ENCODE data around the gene C11orf24.

The C11orf24 gene

DNA sequence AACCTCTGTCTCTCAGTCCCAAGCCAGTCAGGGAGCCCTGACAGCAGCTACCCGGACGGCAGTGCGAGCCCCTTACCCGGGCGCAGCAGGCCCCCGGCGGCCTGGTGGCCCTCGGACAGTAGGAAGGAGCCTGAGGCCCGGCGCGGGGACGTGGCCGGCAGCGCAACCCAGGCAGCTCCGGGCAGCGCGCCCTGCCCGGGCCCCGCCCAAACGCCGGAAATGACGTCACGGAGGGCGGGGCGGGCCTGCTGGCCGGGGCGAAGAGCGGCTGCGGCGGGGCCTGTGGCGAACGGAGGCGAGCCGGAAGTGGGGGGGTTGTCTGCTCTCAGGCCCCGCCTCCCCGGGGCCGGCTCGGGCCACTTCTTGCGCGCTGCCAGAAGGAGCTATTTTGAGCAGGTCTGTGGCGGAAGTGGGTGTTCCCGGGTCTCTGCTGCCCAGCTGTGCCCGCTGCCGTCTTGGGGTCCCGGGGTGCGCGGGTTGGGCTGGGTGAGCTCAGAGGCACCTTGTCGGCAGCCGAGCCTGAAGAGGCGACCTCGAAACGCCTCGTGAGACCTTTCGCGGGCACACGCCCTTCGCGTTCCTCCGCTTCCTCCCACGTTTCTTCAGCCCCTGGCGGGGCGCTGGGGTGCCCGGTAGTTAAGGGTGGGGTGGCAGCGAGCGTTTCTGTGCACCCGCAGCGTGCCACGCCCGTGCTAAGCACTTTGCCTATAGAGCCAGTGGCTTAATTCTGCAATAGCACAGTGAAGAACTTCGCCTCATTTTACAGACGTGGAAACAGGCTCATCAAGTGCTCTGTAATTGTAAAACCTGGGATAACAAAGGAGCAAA is at the start of gene C11orf24:
TSS of gene C11orf24 (minus strand) at position 193 of the 828 bp plus-strand sequence. CDS start 8,206 bp downstream, outside the sequence.
- Histone ChIP-seq H3K36me3 (ENCODE audit: control insufficient read depth in 2 of 2, insufficient read depth in 2 of 2, low read length in 2 of 2) (peaks cover 7 to 17% of the 10 kb centered on the region in 2 donors), H3K4me1 (ENCODE audit: control insufficient read depth in 2 of 2, insufficient read depth in 2 of 2, low read length in 2 of 2) (peaks cover 25 to 29% of the 10 kb centered on the region in 2 donors), H3K9me3 (ENCODE audit: control insufficient read depth in 2 of 2, low read length in 2 of 2) (no peaks in the 10 kb centered on the region), H3K27ac (ENCODE audit: low read depth in 2 of 2, low read length in 2 of 2) (peak within 1 kb of the TSS; percentile 98 to 99), H3K27me3 (ENCODE audit: control insufficient read depth in 2 of 2, insufficient read depth in 2 of 2, low read length in 2 of 2) (no peaks in the 10 kb centered on the region), H3K9ac (ENCODE audit: low read depth in 1 of 2, low read length in 2 of 2) (peak within 1 kb of the TSS; percentile 86 to 96), H3K4me3 (ENCODE audit: low read length in 2 of 2) (peak within 1 kb of the TSS; percentile 88 to 92)

DNA sequence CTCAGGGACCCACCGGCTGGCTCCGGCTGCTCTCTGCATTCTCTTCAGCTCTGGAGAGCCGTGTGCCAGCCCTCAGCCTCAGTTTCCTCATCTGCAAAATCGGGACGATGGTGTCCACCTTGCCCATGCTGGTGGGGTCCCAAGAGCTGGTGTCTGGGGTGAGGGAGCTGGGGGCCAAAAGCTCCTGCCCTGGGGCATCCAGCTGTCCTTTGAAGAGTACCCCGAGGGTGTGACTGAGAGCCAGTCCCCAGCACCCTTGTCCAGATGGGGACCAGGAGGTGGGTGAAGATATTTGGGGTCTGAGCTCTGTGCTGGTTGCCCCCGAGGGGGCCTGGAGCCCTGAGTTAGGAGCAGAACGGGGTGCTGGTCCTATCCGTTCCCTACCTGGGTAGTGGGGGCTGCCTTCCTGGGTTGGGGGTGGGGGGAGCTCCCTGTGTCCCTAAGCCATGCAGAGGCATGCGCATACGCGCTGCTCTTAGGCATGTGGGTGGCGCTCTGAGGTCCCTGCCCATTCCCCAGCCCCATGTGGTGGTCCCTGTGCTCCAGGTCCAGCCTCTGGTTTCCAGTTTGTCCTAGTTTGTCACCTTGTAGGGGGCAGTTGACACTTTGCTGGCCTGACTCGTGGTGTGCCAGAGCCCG is 45.5 kb upstream of the C11orf24 start:
- Histone ChIP-seq H3K27me3 (ENCODE audit: control insufficient read depth in 2 of 2, insufficient read depth in 2 of 2, low read length in 2 of 2) (no peaks in the 10 kb centered on the region), H3K4me1 (ENCODE audit: control insufficient read depth in 2 of 2, insufficient read depth in 2 of 2, low read length in 2 of 2) (peaks cover 34 to 36% of the 10 kb centered on the region in 2 donors), H3K27ac (ENCODE audit: low read depth in 2 of 2, low read length in 2 of 2) (no peak overlapping the region), H3K36me3 (ENCODE audit: control insufficient read depth in 2 of 2, insufficient read depth in 2 of 2, low read length in 2 of 2) (no peaks in the 10 kb centered on the region), H3K4me3 (ENCODE audit: low read length in 2 of 2) (no peak overlapping the region), H3K9ac (ENCODE audit: low read depth in 1 of 2, low read length in 2 of 2) (no peak overlapping the region), H3K9me3 (ENCODE audit: control insufficient read depth in 2 of 2, low read length in 2 of 2) (no peaks in the 10 kb centered on the region)

DNA sequence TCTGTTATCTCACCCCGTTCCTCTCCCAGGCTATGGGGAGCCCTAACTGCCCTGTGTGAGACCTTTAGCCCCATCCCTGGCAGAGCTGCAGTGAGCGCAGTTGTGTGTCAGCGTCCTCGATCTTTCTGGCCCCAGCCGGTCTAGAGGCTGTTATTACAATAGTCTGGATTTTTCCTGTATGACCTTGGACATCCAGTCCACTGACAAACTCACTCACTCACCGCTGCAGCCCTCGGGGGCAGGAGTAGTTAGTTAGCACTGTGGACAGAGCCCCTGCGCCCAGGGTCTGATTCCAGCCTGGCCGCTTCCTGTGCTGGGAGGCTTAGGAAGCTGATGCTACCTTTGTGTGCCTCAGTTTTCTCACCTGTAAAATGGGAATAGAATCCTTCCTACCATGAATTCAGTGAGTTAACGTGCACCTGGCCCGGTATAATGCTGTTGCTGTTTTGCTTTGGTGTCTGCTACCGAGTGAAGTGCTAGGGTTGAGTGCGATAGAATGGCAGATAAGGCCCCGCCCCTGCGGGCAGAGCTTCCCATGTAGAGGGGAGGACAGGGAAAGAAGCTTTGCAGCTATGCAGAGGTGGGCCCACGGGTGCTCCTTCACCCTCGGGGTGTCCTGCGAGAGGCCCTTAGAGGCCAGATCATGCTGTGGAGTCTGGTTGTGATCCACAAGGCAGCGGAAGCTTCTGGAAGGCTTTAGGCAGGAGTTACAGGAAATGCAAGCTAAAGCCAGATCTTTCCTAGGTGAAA is 43.6 kb upstream of the C11orf24 start:
- Histone ChIP-seq H3K9me3 (ENCODE audit: control insufficient read depth in 2 of 2, low read length in 2 of 2) (no peaks in the 10 kb centered on the region), H3K4me1 (ENCODE audit: control insufficient read depth in 2 of 2, insufficient read depth in 2 of 2, low read length in 2 of 2) (peaks cover 36% of the 10 kb centered on the region in 2 donors), H3K9ac (ENCODE audit: low read depth in 1 of 2, low read length in 2 of 2) (peak overlapping the region; percentile 47 to 70), H3K4me3 (ENCODE audit: low read length in 2 of 2) (peak overlapping the region; percentile 79 to 82), H3K27ac (ENCODE audit: low read depth in 2 of 2, low read length in 2 of 2) (peak overlapping the region; percentile 74 to 78), H3K27me3 (ENCODE audit: control insufficient read depth in 2 of 2, insufficient read depth in 2 of 2, low read length in 2 of 2) (no peaks in the 10 kb centered on the region), H3K36me3 (ENCODE audit: control insufficient read depth in 2 of 2, insufficient read depth in 2 of 2, low read length in 2 of 2) (no peaks in the 10 kb centered on the region)

DNA sequence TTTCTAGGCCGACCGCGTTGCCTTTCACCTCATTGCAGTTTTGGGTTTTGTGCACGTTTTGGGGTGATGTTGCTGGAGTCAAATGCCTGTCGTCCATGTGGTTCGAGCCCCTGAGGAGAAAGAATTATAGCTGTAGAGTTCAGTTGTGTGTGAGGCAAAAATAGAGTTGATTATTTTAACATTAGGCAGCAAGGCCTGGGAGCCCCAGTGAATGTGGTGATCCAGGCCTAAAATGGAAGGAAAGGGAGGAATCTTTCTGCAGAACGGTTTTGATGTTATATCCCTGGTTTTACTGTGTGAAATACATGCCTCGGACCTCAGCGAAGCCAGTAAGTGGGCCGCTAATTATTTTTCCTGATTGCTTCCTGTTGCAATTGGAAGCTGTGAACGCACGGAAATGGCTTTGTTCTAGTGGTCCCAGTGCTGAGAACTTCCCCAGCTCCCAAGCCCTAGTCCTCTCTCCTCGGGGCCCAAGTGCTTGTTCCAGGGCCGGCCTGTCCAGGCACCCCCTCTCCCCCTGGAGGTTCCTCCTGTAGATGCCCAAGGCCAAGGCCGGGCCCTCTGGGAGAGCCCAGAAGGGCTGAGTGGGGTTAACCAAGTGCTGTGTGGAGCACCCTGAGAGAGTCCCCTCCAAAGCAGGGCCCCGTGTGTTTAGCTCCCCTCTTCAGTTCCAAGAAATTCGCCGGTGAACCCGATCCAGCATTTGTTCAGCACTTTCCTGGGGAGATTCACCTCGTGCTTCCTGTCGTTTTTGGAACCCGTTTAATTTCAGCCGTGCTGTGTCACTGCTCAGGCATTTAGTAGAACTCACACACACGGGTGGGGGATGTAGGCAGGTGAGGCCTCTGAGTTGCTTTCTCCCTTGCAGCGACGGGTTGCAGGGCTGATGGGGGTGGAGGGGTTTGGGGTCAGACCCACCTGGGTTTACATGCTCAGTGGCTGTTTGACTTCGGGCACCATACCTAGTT is 42.7 kb upstream of the C11orf24 start:
- peak overlapping the region; percentile 70 to 79 for H3K9ac ChIP-seq (ENCODE audit: low read depth in 1 of 2, low read length in 2 of 2)
- no peaks in the 10 kb centered on the region for H3K36me3 ChIP-seq (ENCODE audit: control insufficient read depth in 2 of 2, insufficient read depth in 2 of 2, low read length in 2 of 2)
- no peaks in the 10 kb centered on the region for H3K27me3 ChIP-seq (ENCODE audit: control insufficient read depth in 2 of 2, insufficient read depth in 2 of 2, low read length in 2 of 2)
- H3K27ac ChIP-seq (ENCODE audit: low read depth in 2 of 2, low read length in 2 of 2), result peak overlapping the region; percentile 74 to 78
- peaks cover 36% of the 10 kb centered on the region in 2 donors for H3K4me1 ChIP-seq (ENCODE audit: control insufficient read depth in 2 of 2, insufficient read depth in 2 of 2, low read length in 2 of 2)
- no peaks in the 10 kb centered on the region for H3K9me3 ChIP-seq (ENCODE audit: control insufficient read depth in 2 of 2, low read length in 2 of 2)
- H3K4me3 ChIP-seq (ENCODE audit: low read length in 2 of 2), result peak overlapping the region; percentile 79 to 82

DNA sequence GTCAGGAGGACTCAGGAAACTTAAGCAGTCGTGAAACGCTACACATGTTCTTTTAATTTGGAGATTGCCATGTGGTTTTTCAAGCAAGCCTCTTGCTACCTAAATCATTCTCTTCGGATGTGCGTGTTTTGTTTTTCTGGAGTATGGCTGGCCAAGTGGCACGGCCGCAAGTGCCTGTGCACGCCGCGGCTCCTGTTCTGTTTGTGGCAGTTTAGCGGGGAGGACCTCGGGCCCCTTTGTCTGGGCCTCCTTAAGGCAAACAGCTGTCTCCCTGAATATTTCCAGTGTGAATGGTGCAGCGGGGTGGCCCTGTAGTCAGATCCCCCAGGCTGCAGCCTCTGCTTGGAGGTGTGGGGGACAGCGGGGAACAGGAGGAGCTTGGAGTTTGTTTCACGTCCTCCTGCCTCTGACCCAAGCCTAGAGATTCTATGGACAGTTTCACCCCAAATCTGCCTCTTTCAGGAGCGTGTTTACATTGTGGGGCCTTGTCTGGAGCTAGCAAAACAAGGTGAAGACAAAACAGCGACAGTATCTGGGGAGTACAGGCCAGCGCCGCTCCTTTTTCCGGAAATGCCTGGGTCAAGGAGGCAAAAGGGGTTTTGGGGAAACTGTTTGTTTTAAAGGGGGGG is 41.9 kb upstream of the C11orf24 start:
- Histone ChIP-seq H3K4me1 (ENCODE audit: control insufficient read depth in 2 of 2, insufficient read depth in 2 of 2, low read length in 2 of 2) (peaks cover 36% of the 10 kb centered on the region in 2 donors), H3K27ac (ENCODE audit: low read depth in 2 of 2, low read length in 2 of 2) (peak overlapping the region; percentile 74 to 78), H3K9me3 (ENCODE audit: control insufficient read depth in 2 of 2, low read length in 2 of 2) (no peaks in the 10 kb centered on the region)

DNA sequence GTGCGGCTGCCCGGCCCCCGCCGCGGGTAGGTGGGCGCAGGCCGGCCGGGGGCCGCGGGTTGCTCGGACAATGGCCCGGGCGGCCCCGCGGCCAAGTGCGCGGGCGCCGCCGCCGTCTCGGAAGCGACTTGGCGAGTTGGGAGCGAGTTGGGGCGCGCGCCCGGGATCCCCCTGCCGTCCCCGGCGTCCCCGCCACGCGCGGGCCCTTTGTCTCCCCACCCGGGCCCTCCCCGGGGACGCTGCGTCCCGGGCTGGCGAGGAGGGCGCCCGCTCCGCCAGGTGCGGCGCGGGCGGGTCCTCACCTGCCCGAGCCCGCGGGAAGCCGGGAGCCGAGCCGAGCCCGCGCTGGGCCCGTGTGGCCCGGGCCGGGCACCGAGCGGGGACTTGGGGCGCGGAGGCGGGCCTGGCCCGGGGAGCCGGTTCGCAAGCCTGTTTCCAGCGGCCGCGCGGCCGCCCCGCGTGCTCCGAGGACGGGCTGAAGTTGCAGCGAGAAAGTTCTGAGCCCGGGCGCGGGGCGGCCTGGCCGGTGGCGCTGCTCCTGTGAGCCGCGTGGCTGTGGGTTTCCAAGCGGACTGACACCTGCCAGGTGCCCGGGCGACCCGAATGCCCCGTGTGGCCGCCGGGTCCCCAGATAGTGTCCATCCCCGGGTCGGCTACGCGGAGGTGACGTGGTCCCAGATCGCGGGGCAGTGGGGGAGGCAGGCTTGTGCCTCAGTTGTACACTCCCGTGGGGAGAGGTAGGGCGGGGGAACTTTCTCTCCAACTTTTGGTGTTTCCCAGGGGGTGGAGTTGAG is 41.2 kb upstream of the C11orf24 start:
- peaks cover 36% of the 10 kb centered on the region in 2 donors for H3K4me1 ChIP-seq (ENCODE audit: control insufficient read depth in 2 of 2, insufficient read depth in 2 of 2, low read length in 2 of 2)
- peak overlapping the region; percentile 53 to 78 for H3K27ac ChIP-seq (ENCODE audit: low read depth in 2 of 2, low read length in 2 of 2)
- H3K27me3 ChIP-seq (ENCODE audit: control insufficient read depth in 2 of 2, insufficient read depth in 2 of 2, low read length in 2 of 2), result no peaks in the 10 kb centered on the region
- H3K9me3 ChIP-seq (ENCODE audit: control insufficient read depth in 2 of 2, low read length in 2 of 2), result no peaks in the 10 kb centered on the region
- H3K36me3 ChIP-seq (ENCODE audit: control insufficient read depth in 2 of 2, insufficient read depth in 2 of 2, low read length in 2 of 2), result no peaks in the 10 kb centered on the region
- H3K4me3 ChIP-seq (ENCODE audit: low read length in 2 of 2), result peak overlapping the region; percentile 79 to 82
- peak overlapping the region; percentile 70 to 79 for H3K9ac ChIP-seq (ENCODE audit: low read depth in 1 of 2, low read length in 2 of 2)

More for the DNA sequence above, 41.9 kb upstream of the C11orf24 start:
- no peaks in the 10 kb centered on the region for H3K36me3 ChIP-seq (ENCODE audit: control insufficient read depth in 2 of 2, insufficient read depth in 2 of 2, low read length in 2 of 2)
- peak overlapping the region; percentile 70 to 79 for H3K9ac ChIP-seq (ENCODE audit: low read depth in 1 of 2, low read length in 2 of 2)
- no peaks in the 10 kb centered on the region for H3K27me3 ChIP-seq (ENCODE audit: control insufficient read depth in 2 of 2, insufficient read depth in 2 of 2, low read length in 2 of 2)
- H3K4me3 ChIP-seq (ENCODE audit: low read length in 2 of 2), result peak overlapping the region; percentile 79 to 82

DNA sequence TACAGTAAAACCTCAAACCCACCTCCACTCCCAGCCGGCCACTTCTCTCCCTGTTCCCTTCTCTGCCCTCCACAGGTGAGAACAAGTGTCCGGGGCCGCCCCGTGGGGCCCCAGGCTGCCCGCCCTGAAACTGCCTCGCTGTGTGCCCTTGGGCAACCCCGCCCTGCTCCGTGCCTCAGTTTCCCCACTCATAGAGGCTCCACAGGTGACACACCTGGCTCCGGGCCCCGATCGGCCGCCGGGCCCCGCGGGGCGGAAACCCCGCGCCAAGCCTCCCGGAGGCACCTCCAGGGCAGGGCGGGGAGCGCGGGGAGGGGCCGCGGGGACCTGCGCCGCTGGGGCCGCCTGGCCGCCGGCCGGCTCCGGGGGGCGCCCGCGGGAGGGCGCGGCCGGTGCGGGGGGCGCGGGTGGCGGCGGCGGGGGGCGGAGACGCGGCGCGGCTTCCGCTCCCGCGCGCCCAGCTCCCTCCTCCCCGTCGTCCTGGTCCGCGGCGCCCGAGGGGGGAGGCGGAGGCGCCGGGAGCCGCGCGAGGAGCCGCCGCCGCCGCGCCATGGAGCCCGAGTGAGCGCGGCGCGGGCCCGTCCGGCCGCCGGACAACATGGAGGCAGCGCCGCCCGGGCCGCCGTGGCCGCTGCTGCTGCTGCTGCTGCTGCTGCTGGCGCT is 40.5 kb upstream of the C11orf24 start, which contains the start of gene LRP5:
TSS of gene LRP5 (plus strand) at position 475 of the 663 bp plus-strand sequence. CDS start at position 599, 124 bp downstream.
- Histone ChIP-seq H3K27me3 (ENCODE audit: control insufficient read depth in 2 of 2, insufficient read depth in 2 of 2, low read length in 2 of 2) (no peaks in the 10 kb centered on the region), H3K9me3 (ENCODE audit: control insufficient read depth in 2 of 2, low read length in 2 of 2) (no peaks in the 10 kb centered on the region), H3K36me3 (ENCODE audit: control insufficient read depth in 2 of 2, insufficient read depth in 2 of 2, low read length in 2 of 2) (no peaks in the 10 kb centered on the region), H3K9ac (ENCODE audit: low read depth in 1 of 2, low read length in 2 of 2) (peak within 1 kb of the TSS; percentile 70 to 79), H3K4me1 (ENCODE audit: control insufficient read depth in 2 of 2, insufficient read depth in 2 of 2, low read length in 2 of 2) (peaks cover 31 to 33% of the 10 kb centered on the region in 2 donors), H3K27ac (ENCODE audit: low read depth in 2 of 2, low read length in 2 of 2) (peak within 1 kb of the TSS; percentile 69 to 78), H3K4me3 (ENCODE audit: low read length in 2 of 2) (peak within 1 kb of the TSS; percentile 79 to 82)

Data from mucosa of rectum (tissue), 2 donors.